ENCODE measurements around the gene KCNK13. TPM values are rescaled to one million over a fixed set of nuclear protein-coding genes. Genes with fewer than 3 reads are reported as not detected.

The KCNK13 gene
- total and polyA plus RNA-seq, 2 of the 13 experiments (the other 11 are each of a cell fraction or from before 2014, with no cell fraction given): 0.08 to 0.29 TPM

DNA sequence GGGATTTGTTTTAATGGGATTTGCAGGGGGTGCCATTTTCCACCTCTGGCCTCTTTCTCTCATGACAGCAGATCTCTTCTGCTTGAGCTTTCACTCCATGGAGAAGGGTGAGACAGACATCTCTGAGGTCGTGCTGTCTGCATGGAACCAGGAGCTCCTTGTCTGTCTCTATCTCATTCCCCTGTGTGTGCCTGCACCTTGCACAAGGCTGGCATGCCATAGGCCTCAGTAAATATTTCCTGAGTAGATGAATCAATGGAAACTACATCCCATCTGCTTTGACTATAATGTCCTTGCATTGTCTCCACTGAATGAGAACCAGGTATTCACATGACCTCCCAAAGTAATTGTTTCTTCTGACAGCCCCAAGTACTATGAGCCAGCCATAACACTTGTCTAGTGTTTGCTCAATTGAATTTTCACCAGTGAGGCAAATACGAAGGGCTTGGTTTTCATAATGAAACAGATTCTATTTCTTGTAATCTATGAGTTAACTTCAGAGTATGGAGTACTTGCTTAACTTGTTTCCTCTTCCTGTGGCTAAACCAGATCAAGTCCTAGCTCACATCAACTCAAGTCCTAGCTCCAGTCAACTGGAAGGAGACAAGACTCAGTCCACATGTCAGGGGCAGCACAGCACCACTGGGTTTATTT, 32.3 kb downstream of the KCNK13 start (continued):
- no peak for TF ChIP-seq ZBTB8A (CRISPR knock-in tag; IDR thresholded peaks at IDR 0.05; ENCODE audit: borderline replicate concordance, low read depth)
- TF ChIP-seq ZNF383 (CRISPR knock-in tag; IDR thresholded peaks at IDR 0.05; ENCODE audit: borderline replicate concordance): no peak
- no peak for TF ChIP-seq TCF7 (IDR thresholded peaks at IDR 0.05; ENCODE audit: low read depth)
- TF ChIP-seq CAMTA2 (CRISPR knock-in tag; IDR thresholded peaks at IDR 0.05; ENCODE audit: borderline replicate concordance): no peak
- TF ChIP-seq, protein P1, sequence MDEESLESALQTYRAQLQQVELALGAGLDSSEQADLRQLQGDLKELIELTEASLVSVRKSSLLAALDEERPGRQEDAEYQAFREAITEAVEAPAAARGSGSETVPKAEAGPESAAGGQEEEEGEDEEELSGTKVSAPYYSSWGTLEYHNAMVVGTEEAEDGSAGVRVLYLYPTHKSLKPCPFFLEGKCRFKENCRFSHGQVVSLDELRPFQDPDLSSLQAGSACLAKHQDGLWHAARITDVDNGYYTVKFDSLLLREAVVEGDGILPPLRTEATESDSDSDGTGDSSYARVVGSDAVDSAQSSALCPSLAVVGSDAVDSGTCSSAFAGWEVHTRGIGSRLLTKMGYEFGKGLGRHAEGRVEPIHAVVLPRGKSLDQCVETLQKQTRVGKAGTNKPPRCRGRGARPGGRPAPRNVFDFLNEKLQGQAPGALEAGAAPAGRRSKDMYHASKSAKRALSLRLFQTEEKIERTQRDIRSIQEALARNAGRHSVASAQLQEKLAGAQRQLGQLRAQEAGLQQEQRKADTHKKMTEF (CRISPR knock-in tag; IDR thresholded peaks at IDR 0.05): no peak

DNA sequence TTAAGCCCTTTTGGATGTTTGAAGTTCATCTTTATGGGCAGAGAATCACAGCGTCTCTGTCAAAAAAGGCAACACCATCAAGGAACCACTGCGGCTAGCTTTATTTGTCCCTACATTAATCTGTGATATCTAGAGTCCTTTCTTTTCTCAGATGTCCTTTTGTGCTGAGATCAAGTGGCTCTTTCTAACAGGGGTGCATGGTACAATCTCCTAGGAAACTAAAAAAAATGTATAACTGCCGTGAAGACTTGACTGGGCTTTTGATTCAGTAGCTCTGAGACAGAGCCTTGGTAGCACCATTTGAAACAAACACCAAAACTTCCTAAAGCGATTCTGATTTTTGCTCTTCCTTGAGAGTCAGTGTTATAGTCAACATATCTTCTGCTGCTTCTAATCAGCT, 33.3 kb downstream of the KCNK13 start:
- FAIRE-seq: no peak
- WGBS (ENCODE audit: low lambda C conversion rate): 22% methylated on average over 4 of the region's 4 CpGs
- no TSS peak for BruUV-seq (replicated peaks)
- no peaks in the 10 kb centered on the region for H3K4me1 ChIP-seq (ENCODE audit: insufficient read depth, low read length)
- ChIA-PET POLR2A (no interaction called here), CTCF (ENCODE audit: low intra/inter-chr PET ratio, low total read pairs) (no interaction called here)
- H2AFZ ChIP-seq (ENCODE audit: low read length): no peak overlapping the region
- H3K36me3 ChIP-seq (replicated peaks in 1 of 2; ENCODE audit: control insufficient read depth in 1 of 2, insufficient read depth in 2 of 2, low read length in 2 of 2): no peaks in the 10 kb centered on the region
- H3K4me2 ChIP-seq (ENCODE audit: low read depth, low read length): no peak overlapping the region
- no peaks in the 10 kb centered on the region for H3K9me3 ChIP-seq (ENCODE audit: low read length)
- no peak overlapping the region for H3K9ac ChIP-seq (ENCODE audit: insufficient read depth, low read depth, low read length)
- H3K27me3 ChIP-seq (ENCODE audit: control insufficient read depth in 1 of 2, insufficient read depth in 2 of 2, low read length in 2 of 2): peaks cover 0 to 3% of the 10 kb centered on the region in 2 experiments; a peak in 2 of 5 replicates
- no peak overlapping the region for H3K4me3 ChIP-seq (replicated peaks in 1 of 3; ENCODE audit: insufficient read depth in 1 of 3, low read depth in 2 of 3, low read length in 3 of 3)
- in situ Hi-C loops (cut with HindIII; ENCODE audit: extremely low pct_ligation_motif_present, low pct_unique_long_range_greater_than_20kb): no loop called here
- intact Hi-C loops (cut with micrococcal nuclease; ENCODE audit: unreplicated experiment): no loop called here
- no peak for DNase-seq (ENCODE audit: low spot score)
- no peaks in the 10 kb centered on the region for H4K20me1 ChIP-seq (ENCODE audit: insufficient read depth, low read length)
- no peak overlapping the region for H3K27ac ChIP-seq (ENCODE audit: extremely low read length, insufficient read depth, low read length)
- H3K79me2 ChIP-seq (ENCODE audit: insufficient read depth, low read length): no peaks in the 10 kb centered on the region
- no peak for ATAC-seq
- TF ChIP-seq REPIN1 (CRISPR knock-in tag; IDR thresholded peaks at IDR 0.05; ENCODE audit: borderline replicate concordance, low read depth) (no peak), NCOA1 (CRISPR knock-in tag; IDR thresholded peaks at IDR 0.05) (no peak), HNF4G (IDR thresholded peaks at IDR 0.05; ENCODE audit: borderline replicate concordance, low read depth, low read length) (no peak), HNF4G (CRISPR knock-in tag; IDR thresholded peaks at IDR 0.05; ENCODE audit: borderline replicate concordance, low read depth) (no peak), E2F2 (CRISPR knock-in tag; IDR thresholded peaks at IDR 0.05; ENCODE audit: borderline replicate concordance) (no peak), GTF3A (CRISPR knock-in tag; conservative IDR thresholded peaks at IDR 0.05) (no peak), KLF13 (CRISPR knock-in tag; IDR thresholded peaks at IDR 0.05) (no peak), AKAP8 (CRISPR knock-in tag; IDR thresholded peaks at IDR 0.05) (no peak), ZNF343 (CRISPR knock-in tag; IDR thresholded peaks at IDR 0.05) (no peak), ZNF468 (CRISPR knock-in tag; IDR thresholded peaks at IDR 0.05) (no peak), RBM39 (IDR thresholded peaks at IDR 0.05; ENCODE audit: low read depth, low read length, poor library complexity, severe bottlenecking) (no peak), HOXA5 (CRISPR knock-in tag; IDR thresholded peaks at IDR 0.05) (no peak)
- TF ChIP-seq, protein P2, sequence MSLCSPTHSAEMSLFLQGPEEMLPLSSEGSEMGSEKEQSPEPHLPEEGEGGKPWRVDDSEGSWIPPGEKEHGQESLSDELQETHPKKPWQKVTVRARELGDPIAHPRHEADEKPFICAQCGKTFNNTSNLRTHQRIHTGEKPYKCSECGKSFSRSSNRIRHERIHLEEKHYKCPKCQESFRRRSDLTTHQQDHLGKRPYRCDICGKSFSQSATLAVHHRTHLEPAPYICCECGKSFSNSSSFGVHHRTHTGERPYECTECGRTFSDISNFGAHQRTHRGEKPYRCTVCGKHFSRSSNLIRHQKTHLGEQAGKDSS (CRISPR knock-in tag; IDR thresholded peaks at IDR 0.05; ENCODE audit: borderline replicate concordance, low read depth): no peak
- TF ChIP-seq, protein P3, sequence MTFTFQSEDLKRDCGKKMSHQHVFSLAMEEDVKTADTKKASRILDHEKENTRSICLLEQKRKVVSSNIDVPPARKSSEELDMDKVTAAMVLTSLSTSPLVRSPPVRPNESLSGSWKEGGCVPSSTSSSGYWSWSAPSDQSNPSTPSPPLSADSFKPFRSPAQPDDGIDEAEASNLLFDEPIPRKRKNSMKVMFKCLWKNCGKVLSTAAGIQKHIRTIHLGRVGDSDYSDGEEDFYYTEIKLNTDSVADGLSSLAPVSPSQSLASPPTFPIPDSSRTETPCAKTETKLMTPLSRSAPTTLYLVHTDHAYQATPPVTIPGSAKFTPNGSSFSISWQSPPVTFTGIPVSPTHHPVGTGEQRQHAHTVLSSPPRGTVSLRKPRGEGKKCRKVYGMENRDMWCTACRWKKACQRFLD (CRISPR knock-in tag; IDR thresholded peaks at IDR 0.05; ENCODE audit: borderline replicate concordance): no peak

All from HepG2 (cell line).